ENCODE data around the gene RAD51B.

The RAD51B gene

GRCh38 chr14:68574906-68575305 lies 755.3 kb downstream of the RAD51B start:
- no peaks in the 10 kb centered on the region for H3K36me3 ChIP-seq (ENCODE audit: insufficient read depth, insufficient read length, low read length)
- no peak overlapping the region for H3K4me3 ChIP-seq (ENCODE audit: insufficient read length, low read depth)
- no peak for TF ChIP-seq SUZ12 (IDR thresholded peaks at IDR 0.05; ENCODE audit: extremely low read depth, insufficient read depth, insufficient read length)
- TF ChIP-seq YY1 (IDR thresholded peaks at IDR 0.05; ENCODE audit: insufficient read depth, insufficient read length) = no peak
- no peak for TF ChIP-seq ZNF274 (IDR thresholded peaks at IDR 0.05; ENCODE audit: low read depth, low read length)
- H3K27me3 ChIP-seq (ENCODE audit: insufficient read depth, insufficient read length) = no peaks in the 10 kb centered on the region
- peaks cover 7% of the 10 kb centered on the region; the same call in 1 of the 2 replicates for H3K9me3 ChIP-seq (ENCODE audit: insufficient read depth, low read length)
- H3K9ac ChIP-seq (ENCODE audit: insufficient read length, low read depth) = no peak overlapping the region
- no peaks in the 10 kb centered on the region for H3K4me1 ChIP-seq (ENCODE audit: insufficient read depth, insufficient read length)
- DNase-seq (ENCODE audit: low read depth, low spot score) = no peak

GRCh38 chr14:68575426-68575825 lies 755.8 kb downstream of the RAD51B start:
- no peak overlapping the region for H3K4me3 ChIP-seq (ENCODE audit: insufficient read length, low read depth)
- TF ChIP-seq ZNF274 (IDR thresholded peaks at IDR 0.05; ENCODE audit: low read depth, low read length) (no peak), SUZ12 (IDR thresholded peaks at IDR 0.05; ENCODE audit: extremely low read depth, insufficient read depth, insufficient read length) (no peak), YY1 (IDR thresholded peaks at IDR 0.05; ENCODE audit: insufficient read depth, insufficient read length) (no peak)
- H3K36me3 ChIP-seq (ENCODE audit: insufficient read depth, insufficient read length, low read length) = no peaks in the 10 kb centered on the region
- DNase-seq (ENCODE audit: low read depth, low spot score) = no peak
- no peaks in the 10 kb centered on the region for H3K27me3 ChIP-seq (ENCODE audit: insufficient read depth, insufficient read length)
- H3K4me1 ChIP-seq (ENCODE audit: insufficient read depth, insufficient read length) = no peaks in the 10 kb centered on the region
- H3K9me3 ChIP-seq (ENCODE audit: insufficient read depth, low read length) = peaks cover 7% of the 10 kb centered on the region; the same call in 1 of the 2 replicates
- no peak overlapping the region for H3K9ac ChIP-seq (ENCODE audit: insufficient read length, low read depth)

- no peaks in the 10 kb centered on the region for H3K4me1 ChIP-seq (ENCODE audit: insufficient read depth, insufficient read length)
- no peak overlapping the region for H3K4me3 ChIP-seq (ENCODE audit: insufficient read length, low read depth)
- TF ChIP-seq SUZ12 (IDR thresholded peaks at IDR 0.05; ENCODE audit: extremely low read depth, insufficient read depth, insufficient read length) = no peak
- H3K27me3 ChIP-seq (ENCODE audit: insufficient read depth, insufficient read length) = no peaks in the 10 kb centered on the region
- DNase-seq (ENCODE audit: low read depth, low spot score) = no peak
- H3K9ac ChIP-seq (ENCODE audit: insufficient read length, low read depth) = no peak overlapping the region
- H3K36me3 ChIP-seq (ENCODE audit: insufficient read depth, insufficient read length, low read length) = no peaks in the 10 kb centered on the region
- peaks cover 5% of the 10 kb centered on the region; the same call in 1 of the 2 replicates for H3K9me3 ChIP-seq (ENCODE audit: insufficient read depth, low read length)
These were observed 756.5 kb downstream of the RAD51B start for GRCh38 chr14:68576031-68576430.

GRCh38 chr14:68576496-68577244 lies 757.1 kb downstream of the RAD51B start:
- no peak for DNase-seq (ENCODE audit: low read depth, low spot score)
- no peaks in the 10 kb centered on the region for H3K4me1 ChIP-seq (ENCODE audit: insufficient read depth, insufficient read length)
- H3K36me3 ChIP-seq (ENCODE audit: insufficient read depth, insufficient read length, low read length) = no peaks in the 10 kb centered on the region
- TF ChIP-seq YY1 (IDR thresholded peaks at IDR 0.05; ENCODE audit: insufficient read depth, insufficient read length) = no peak
- TF ChIP-seq ZNF274 (IDR thresholded peaks at IDR 0.05; ENCODE audit: low read depth, low read length) = no peak
- TF ChIP-seq SUZ12 (IDR thresholded peaks at IDR 0.05; ENCODE audit: extremely low read depth, insufficient read depth, insufficient read length) = no peak
- H3K27me3 ChIP-seq (ENCODE audit: insufficient read depth, insufficient read length) = no peaks in the 10 kb centered on the region
- no peak overlapping the region for H3K4me3 ChIP-seq (ENCODE audit: insufficient read length, low read depth)
- H3K9ac ChIP-seq (ENCODE audit: insufficient read length, low read depth) = no peak overlapping the region
- H3K9me3 ChIP-seq (ENCODE audit: insufficient read depth, low read length) = no peaks in the 10 kb centered on the region

- H3K9me3 ChIP-seq (ENCODE audit: insufficient read depth, low read length) = no peaks in the 10 kb centered on the region
- no peak for DNase-seq (ENCODE audit: low read depth, low spot score)
- H3K27me3 ChIP-seq (ENCODE audit: insufficient read depth, insufficient read length) = no peaks in the 10 kb centered on the region
- no peak overlapping the region for H3K9ac ChIP-seq (ENCODE audit: insufficient read length, low read depth)
- H3K4me3 ChIP-seq (ENCODE audit: insufficient read length, low read depth) = no peak overlapping the region
- TF ChIP-seq YY1 (IDR thresholded peaks at IDR 0.05; ENCODE audit: insufficient read depth, insufficient read length) (no peak), SUZ12 (IDR thresholded peaks at IDR 0.05; ENCODE audit: extremely low read depth, insufficient read depth, insufficient read length) (no peak), ZNF274 (IDR thresholded peaks at IDR 0.05; ENCODE audit: low read depth, low read length) (no peak)
- H3K4me1 ChIP-seq (ENCODE audit: insufficient read depth, insufficient read length) = no peaks in the 10 kb centered on the region
- H3K36me3 ChIP-seq (ENCODE audit: insufficient read depth, insufficient read length, low read length) = no peaks in the 10 kb centered on the region
These were observed 758.4 kb downstream of the RAD51B start for GRCh38 chr14:68577802-68578541.

- Histone ChIP-seq H3K27me3 (ENCODE audit: insufficient read depth, insufficient read length) (no peaks in the 10 kb centered on the region), H3K9me3 (ENCODE audit: insufficient read depth, low read length) (no peaks in the 10 kb centered on the region), H3K36me3 (ENCODE audit: insufficient read depth, insufficient read length, low read length) (no peaks in the 10 kb centered on the region), H3K4me1 (ENCODE audit: insufficient read depth, insufficient read length) (no peaks in the 10 kb centered on the region), H3K4me3 (ENCODE audit: insufficient read length, low read depth) (no peak overlapping the region), H3K9ac (ENCODE audit: insufficient read length, low read depth) (no peak overlapping the region)
- no peak for DNase-seq (ENCODE audit: low read depth, low spot score)
- TF ChIP-seq SUZ12 (IDR thresholded peaks at IDR 0.05; ENCODE audit: extremely low read depth, insufficient read depth, insufficient read length) (no peak), YY1 (IDR thresholded peaks at IDR 0.05; ENCODE audit: insufficient read depth, insufficient read length) (no peak), ZNF274 (IDR thresholded peaks at IDR 0.05; ENCODE audit: low read depth, low read length) (no peak)
These were observed 759.0 kb downstream of the RAD51B start for GRCh38 chr14:68578597-68578996.

- H3K4me3 ChIP-seq (ENCODE audit: insufficient read length, low read depth) = no peak overlapping the region
- no peaks in the 10 kb centered on the region for H3K27me3 ChIP-seq (ENCODE audit: insufficient read depth, insufficient read length)
- TF ChIP-seq YY1 (IDR thresholded peaks at IDR 0.05; ENCODE audit: insufficient read depth, insufficient read length) (no peak), ZNF274 (IDR thresholded peaks at IDR 0.05; ENCODE audit: low read depth, low read length) (no peak), SUZ12 (IDR thresholded peaks at IDR 0.05; ENCODE audit: extremely low read depth, insufficient read depth, insufficient read length) (no peak)
- H3K9me3 ChIP-seq (ENCODE audit: insufficient read depth, low read length) = no peaks in the 10 kb centered on the region
- no peaks in the 10 kb centered on the region for H3K36me3 ChIP-seq (ENCODE audit: insufficient read depth, insufficient read length, low read length)
- DNase-seq (ENCODE audit: low read depth, low spot score) = no peak
- no peak overlapping the region for H3K9ac ChIP-seq (ENCODE audit: insufficient read length, low read depth)
- no peaks in the 10 kb centered on the region for H3K4me1 ChIP-seq (ENCODE audit: insufficient read depth, insufficient read length)
These were observed 760.6 kb downstream of the RAD51B start for GRCh38 chr14:68580096-68580645.
